C4-2B (cell line): Measurements from ENCODE around the gene CD83.
"Not testable (repeated sequence)": the region's sequence is repeated elsewhere in the genome, so short reads cannot be mapped to it uniquely, and the experiment has no call there.

ENCODE experiments used
- H3K27ac ChIP-seq: fragments of 450-650 bp; 2 replicates; pipeline ENCODE4 v1.5.1; 2017
- CTCF ChIP-seq: fragments of 450-650 bp; conservative IDR thresholded peaks from 2 replicates; pipeline ENCODE4 v1.5.1; 2017; ENCODE audit warnings: mild to moderate bottlenecking
- ZFX ChIP-seq: fragments of 450-650 bp; IDR thresholded peaks from 2 replicates; pipeline ENCODE4 v1.6.1; 2017

Gene CD83

GRCh38 chr6:14117158-14118090 is at the start of gene CD83:
CD83 (plus strand) TSS chr6:14117772; CDS start chr6:14117812, 40 bp downstream.
- TF ChIP-seq CTCF, result peak; percentile 42
- TF ChIP-seq ZFX, result 0 out of 2 replicates have a peak, but pooled peaks have one; percentile 19
- peak within 1 kb of the TSS; percentile 34 for H3K27ac ChIP-seq

GRCh38 chr6:14068133-14068532 is 49.4 kb upstream of the CD83 start:
- TF ChIP-seq ZFX (no peak), CTCF (no peak)

GRCh38 chr6:14068623-14069022 is 48.9 kb upstream of the CD83 start:
- TF ChIP-seq CTCF (no peak), ZFX (no peak)
- H3K27ac ChIP-seq, result no peak overlapping the region

More at GRCh38 chr6:14068133-14068532, 49.4 kb upstream of the CD83 start:
- H3K27ac ChIP-seq, result no peak overlapping the region

- TF ChIP-seq ZFX, result no peak
- no peak for TF ChIP-seq CTCF
- H3K27ac ChIP-seq, result no peak overlapping the region
Observed at GRCh38 chr6:14070457-14070856, 47.1 kb upstream of the CD83 start.

GRCh38 chr6:14072084-14072483 is 45.5 kb upstream of the CD83 start:
- no peak overlapping the region for H3K27ac ChIP-seq
- TF ChIP-seq CTCF, result no peak
- no peak for TF ChIP-seq ZFX

GRCh38 chr6:14073561-14074354 is 43.8 kb upstream of the CD83 start:
- not testable (repeated sequence) for H3K27ac ChIP-seq

GRCh38 chr6:14074476-14075094 is 43.0 kb upstream of the CD83 start:
- TF ChIP-seq ZFX (no peak), CTCF (no peak)
- H3K27ac ChIP-seq, result no peak overlapping the region
